ENCODE data around the gene PCDHGA10.

DNA sequence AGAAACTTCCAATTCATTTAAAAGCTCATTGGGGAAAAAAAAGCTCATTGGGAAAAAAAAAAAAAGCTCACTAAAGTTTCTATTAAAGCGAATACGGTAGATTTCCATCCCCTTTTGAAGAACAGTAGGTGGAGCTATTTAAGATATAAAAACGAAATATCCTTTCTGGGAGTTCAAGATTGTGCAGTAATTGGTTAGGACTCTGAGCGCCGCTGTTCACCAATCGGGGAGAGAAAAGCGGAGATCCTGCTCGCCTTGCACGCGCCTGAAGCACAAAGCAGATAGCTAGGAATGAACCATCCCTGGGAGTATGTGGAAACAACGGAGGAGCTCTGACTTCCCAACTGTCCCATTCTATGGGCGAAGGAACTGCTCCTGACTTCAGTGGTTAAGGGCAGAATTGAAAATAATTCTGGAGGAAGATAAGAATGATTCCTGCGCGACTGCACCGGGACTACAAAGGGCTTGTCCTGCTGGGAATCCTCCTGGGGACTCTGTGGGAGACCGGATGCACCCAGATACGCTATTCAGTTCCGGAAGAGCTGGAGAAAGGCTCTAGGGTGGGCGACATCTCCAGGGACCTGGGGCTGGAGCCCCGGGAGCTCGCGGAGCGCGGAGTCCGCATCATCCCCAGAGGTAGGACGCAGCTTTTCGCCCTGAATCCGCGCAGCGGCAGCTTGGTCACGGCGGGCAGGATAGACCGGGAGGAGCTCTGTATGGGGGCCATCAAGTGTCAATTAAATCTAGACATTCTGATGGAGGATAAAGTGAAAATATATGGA is 17.7 kb downstream of the PCDHGA10 start, which contains the start of gene PCDHGA12:
- TF ChIP-seq, protein P1, sequence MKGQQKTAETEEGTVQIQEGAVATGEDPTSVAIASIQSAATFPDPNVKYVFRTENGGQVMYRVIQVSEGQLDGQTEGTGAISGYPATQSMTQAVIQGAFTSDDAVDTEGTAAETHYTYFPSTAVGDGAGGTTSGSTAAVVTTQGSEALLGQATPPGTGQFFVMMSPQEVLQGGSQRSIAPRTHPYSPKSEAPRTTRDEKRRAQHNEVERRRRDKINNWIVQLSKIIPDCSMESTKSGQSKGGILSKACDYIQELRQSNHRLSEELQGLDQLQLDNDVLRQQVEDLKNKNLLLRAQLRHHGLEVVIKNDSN (IDR thresholded peaks at IDR 0.05; ENCODE audit: borderline replicate concordance, low read depth) = no peak
- TF ChIP-seq, protein P2, sequence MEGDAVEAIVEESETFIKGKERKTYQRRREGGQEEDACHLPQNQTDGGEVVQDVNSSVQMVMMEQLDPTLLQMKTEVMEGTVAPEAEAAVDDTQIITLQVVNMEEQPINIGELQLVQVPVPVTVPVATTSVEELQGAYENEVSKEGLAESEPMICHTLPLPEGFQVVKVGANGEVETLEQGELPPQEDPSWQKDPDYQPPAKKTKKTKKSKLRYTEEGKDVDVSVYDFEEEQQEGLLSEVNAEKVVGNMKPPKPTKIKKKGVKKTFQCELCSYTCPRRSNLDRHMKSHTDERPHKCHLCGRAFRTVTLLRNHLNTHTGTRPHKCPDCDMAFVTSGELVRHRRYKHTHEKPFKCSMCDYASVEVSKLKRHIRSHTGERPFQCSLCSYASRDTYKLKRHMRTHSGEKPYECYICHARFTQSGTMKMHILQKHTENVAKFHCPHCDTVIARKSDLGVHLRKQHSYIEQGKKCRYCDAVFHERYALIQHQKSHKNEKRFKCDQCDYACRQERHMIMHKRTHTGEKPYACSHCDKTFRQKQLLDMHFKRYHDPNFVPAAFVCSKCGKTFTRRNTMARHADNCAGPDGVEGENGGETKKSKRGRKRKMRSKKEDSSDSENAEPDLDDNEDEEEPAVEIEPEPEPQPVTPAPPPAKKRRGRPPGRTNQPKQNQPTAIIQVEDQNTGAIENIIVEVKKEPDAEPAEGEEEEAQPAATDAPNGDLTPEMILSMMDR (IDR thresholded peaks at IDR 0.05) = no peak
- TF ChIP-seq SIN3A (IDR thresholded peaks at IDR 0.05; ENCODE audit: borderline replicate concordance, low read depth, low read length) (no peak), FOXJ3 (CRISPR knock-in tag; IDR thresholded peaks at IDR 0.05) (no peak), JUND (IDR thresholded peaks at IDR 0.05) (no peak), GATA2 (CRISPR knock-in tag; IDR thresholded peaks at IDR 0.05) (no peak), RAD21 (IDR thresholded peaks at IDR 0.05; ENCODE audit: low read length) (no peak), TCF12 (IDR thresholded peaks at IDR 0.05) (no peak), SMC3 (IDR thresholded peaks at IDR 0.05; ENCODE audit: low read depth, low read length) (no peak), POLR2AphosphoS5 (IDR thresholded peaks at IDR 0.05; ENCODE audit: low read depth, low read length) (no peak)
- TF ChIP-seq, protein P3, sequence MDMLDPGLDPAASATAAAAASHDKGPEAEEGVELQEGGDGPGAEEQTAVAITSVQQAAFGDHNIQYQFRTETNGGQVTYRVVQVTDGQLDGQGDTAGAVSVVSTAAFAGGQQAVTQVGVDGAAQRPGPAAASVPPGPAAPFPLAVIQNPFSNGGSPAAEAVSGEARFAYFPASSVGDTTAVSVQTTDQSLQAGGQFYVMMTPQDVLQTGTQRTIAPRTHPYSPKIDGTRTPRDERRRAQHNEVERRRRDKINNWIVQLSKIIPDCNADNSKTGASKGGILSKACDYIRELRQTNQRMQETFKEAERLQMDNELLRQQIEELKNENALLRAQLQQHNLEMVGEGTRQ (IDR thresholded peaks at IDR 0.05; ENCODE audit: borderline replicate concordance, low read depth, low read length) = no peak
- TF ChIP-seq, protein P4, sequence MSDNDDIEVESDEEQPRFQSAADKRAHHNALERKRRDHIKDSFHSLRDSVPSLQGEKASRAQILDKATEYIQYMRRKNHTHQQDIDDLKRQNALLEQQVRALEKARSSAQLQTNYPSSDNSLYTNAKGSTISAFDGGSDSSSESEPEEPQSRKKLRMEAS (IDR thresholded peaks at IDR 0.05; ENCODE audit: low read depth) = no peak

All from SK-N-SH (cell line).